Lower leg skin (tissue), 4 donors: Measurements from ENCODE around the gene COLGALT1. TPM values are rescaled to one million over a fixed set of nuclear protein-coding genes. Genes with fewer than 3 reads are reported as not detected.

Experiments used
- DNase-seq, 2 donors: peaks; one replicate each; pipeline ENCODE4 v3.0.0-alpha.2; 2019; ENCODE audit warnings: low spot score in 2 of 2
- H3K4me3 ChIP-seq: fragments of 200-600 bp; sonication (generic); 2 replicates; pipeline ENCODE4 v1.5.1; 2017; ENCODE audit warnings: mild to moderate bottlenecking, low read depth; ENCODE audit not compliant: poor library complexity, severe bottlenecking
- POLR2A ChIP-seq, 2 donors: fragments of 450-650 bp; IDR thresholded peaks; one replicate each; pipeline ENCODE4 v1.6.1; 2016 to 2017; ENCODE audit warnings: antibody characterized with exemption in 2 of 2, mild to moderate bottlenecking in 1 of 2, moderate library complexity in 1 of 2
- WGBS, 2 donors: methylation state at CpG; one replicate each; pipeline ENCODE4 v1.1.5; 2018; 5-methylcytosine and 5-hydroxymethylcytosine counted together
- intact Hi-C: fragments of 100-400 bp; cut with DNase I; formaldehyde crosslinking; loops from one replicate; pipeline ENCODE4 v1.15.0; 2023; ENCODE audit warnings: low total_unique reads
- total RNA-seq, 4 donors: library from RNA; depleted of rRNA; stranded (reverse); fragments of >200 nt; gene quantifications; one replicate each; pipeline ENCODE4 v1.1.0, GENCODE V29; 2016
- TF ChIP-seq, protein P1 (sequence below), 3 donors: fragments of 450-650 bp; IDR thresholded peaks; one replicate each; pipeline ENCODE4 v1.5.1; 2016; ENCODE audit warnings: antibody characterized with exemption in 3 of 3, mild to moderate bottlenecking in 3 of 3, moderate library complexity in 2 of 3

The COLGALT1 gene
- total RNA-seq, 4 donors from 2014 or later = 46.8 to 59.3 (median 53.3) TPM

DNA sequence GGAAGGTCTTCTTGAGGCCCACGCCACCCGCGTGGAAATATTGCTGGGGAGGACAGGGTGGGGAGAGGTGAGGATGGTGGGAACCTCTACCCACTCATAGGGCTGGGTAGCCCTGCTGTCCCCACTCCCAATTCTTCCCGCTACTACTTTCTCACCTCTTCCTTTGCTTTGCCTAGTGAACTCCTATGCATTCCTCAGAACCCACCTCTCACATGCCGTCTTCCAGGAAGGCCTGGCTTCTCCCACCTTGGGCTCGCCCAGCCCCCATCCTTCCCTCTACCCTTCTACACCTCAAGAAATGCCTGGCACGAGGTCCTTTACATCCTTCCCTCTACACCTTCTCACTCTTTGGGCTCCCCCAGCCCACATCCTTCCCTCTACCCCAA is 62.4 kb downstream of the COLGALT1 start:
- TF ChIP-seq, protein P1, sequence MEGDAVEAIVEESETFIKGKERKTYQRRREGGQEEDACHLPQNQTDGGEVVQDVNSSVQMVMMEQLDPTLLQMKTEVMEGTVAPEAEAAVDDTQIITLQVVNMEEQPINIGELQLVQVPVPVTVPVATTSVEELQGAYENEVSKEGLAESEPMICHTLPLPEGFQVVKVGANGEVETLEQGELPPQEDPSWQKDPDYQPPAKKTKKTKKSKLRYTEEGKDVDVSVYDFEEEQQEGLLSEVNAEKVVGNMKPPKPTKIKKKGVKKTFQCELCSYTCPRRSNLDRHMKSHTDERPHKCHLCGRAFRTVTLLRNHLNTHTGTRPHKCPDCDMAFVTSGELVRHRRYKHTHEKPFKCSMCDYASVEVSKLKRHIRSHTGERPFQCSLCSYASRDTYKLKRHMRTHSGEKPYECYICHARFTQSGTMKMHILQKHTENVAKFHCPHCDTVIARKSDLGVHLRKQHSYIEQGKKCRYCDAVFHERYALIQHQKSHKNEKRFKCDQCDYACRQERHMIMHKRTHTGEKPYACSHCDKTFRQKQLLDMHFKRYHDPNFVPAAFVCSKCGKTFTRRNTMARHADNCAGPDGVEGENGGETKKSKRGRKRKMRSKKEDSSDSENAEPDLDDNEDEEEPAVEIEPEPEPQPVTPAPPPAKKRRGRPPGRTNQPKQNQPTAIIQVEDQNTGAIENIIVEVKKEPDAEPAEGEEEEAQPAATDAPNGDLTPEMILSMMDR (IDR thresholded peaks at IDR 0.05) = no peak
- no peak for TF ChIP-seq POLR2A (IDR thresholded peaks at IDR 0.05)
- WGBS, 2 donors = 84 to 87% methylated on average over 7 of the region's 7 CpGs
- no peak for DNase-seq
- intact Hi-C loops = no loop called here
- no peak overlapping the region for H3K4me3 ChIP-seq

DNA sequence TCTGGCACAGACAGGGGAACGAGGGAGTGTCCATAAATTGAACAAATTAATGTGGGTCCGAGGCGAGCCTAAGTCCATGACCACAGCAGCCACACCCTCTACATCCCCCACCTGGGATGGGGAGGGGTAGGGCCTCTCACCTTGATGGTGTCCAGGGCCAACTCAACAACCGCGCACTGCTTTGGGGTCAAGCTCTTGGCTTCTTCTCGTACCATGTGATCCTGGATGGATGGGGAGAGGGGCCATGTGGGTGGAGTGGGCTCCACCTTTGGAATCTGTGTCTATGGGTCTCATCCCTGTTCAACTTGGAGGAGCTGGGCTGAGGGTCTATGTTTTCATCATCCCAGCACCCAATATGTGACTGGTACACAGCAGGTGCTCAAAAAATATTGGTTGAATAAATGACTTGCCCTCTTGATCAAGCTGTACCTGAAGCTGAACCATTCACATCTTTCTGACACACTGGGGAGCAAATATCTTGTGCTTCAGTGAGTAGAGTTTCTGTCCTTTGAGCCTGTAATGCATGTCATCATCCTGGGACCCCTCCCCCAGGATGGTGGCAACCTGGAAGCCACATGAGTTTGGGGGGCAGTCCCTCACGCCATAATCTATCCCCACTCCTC is 62.9 kb downstream of the COLGALT1 start:
- TF ChIP-seq, protein P1 (IDR thresholded peaks at IDR 0.05) = no peak
- no peak for TF ChIP-seq POLR2A (IDR thresholded peaks at IDR 0.05)
- no peak for DNase-seq
- intact Hi-C loops = no loop called here
- H3K4me3 ChIP-seq = no peak overlapping the region
- 83% methylated on average over 7 of the region's 7 CpGs for WGBS, 2 donors

DNA sequence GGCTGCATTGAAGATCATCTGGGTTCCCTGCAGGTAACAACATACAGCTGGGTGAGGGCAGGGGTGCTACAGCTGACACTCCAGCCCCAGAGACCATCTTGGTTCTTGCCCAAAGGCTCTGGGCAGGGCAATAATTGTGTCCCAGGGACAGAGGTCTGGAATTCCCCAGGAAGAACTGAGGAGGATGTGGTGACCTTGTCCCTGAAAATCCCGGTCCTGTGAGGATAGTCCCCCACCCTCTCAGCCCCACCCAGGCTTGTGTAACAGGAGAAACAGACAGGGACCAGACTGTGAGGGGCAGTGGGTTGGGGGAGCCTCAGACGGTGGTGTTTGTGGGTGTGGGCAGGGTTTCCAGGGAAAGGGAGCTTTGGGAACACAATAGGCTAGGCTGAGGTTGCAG is 63.5 kb downstream of the COLGALT1 start:
- intact Hi-C loops = no loop called here
- WGBS, 2 donors = 0 to 6% methylated on average over 2 of the region's 2 CpGs
- no peak for TF ChIP-seq POLR2A (IDR thresholded peaks at IDR 0.05)
- TF ChIP-seq, protein P1 (IDR thresholded peaks at IDR 0.05) = no peak
- no peak for DNase-seq
- no peak overlapping the region for H3K4me3 ChIP-seq

DNA sequence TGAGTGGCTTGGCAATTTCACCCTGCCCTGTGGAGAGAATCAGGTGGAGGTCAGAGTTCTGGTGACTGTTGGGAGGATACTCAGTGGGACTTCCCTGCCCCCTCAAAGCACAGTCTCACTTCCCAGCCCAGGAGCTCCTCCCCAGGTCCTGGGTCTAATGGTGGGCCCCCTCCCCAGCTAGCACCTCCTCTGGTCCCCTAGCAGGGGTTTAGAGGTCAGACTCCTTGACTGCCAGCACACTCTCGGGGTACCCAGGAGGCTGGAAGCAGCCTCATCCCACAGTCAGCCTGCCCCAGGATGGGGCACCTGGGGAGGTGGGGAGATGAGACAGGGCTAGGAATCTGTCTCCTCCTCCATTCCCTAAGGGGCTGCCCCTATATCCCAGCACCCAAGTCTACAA is 65.2 kb downstream of the COLGALT1 start:
- DNase-seq = no peak
- H3K4me3 ChIP-seq = no peak overlapping the region
- WGBS, 2 donors = 100% methylated on average over 1 of the region's 1 CpG
- no peak for TF ChIP-seq POLR2A (IDR thresholded peaks at IDR 0.05)
- TF ChIP-seq, protein P1 (IDR thresholded peaks at IDR 0.05) = no peak
- intact Hi-C loops = no loop called here

DNA sequence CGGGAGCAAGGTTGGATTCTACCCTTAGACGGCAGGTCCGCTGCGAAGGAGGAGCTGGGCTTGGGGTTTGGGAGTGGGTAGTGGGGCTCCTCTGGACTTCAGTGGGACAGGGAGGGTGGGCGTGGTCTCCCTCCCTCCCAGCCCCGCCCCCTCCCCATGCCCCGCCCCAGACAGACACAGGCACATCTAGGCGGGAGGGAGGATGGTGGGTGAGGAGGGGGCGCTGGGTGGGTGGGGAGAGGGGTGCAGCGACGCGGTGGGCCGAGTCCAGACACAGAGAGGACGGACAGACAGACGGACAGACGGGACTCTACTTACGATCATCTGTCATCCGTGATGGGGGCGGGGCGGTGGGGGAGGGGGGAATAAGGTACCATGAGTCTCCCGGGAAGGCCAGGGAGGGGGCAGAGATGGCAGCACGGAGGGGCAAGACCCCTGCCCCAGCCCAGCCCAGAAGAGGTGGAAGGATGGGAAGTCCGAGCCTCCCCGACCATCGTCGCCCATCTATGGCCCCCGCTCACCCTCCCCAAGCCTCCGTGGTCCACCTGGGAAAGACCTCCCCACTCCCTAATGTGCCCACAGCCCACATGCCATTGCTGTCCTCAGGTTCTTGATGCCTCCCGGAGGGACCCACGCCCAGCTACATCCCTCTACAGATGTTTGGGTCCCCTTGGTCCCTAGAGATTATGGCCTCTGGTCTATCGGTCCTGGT is 67.9 kb downstream of the COLGALT1 start:
- intact Hi-C loops = no loop called here
- TF ChIP-seq, protein P1 (IDR thresholded peaks at IDR 0.05) = no peak
- TF ChIP-seq POLR2A (IDR thresholded peaks at IDR 0.05) = no peak
- no peak overlapping the region for H3K4me3 ChIP-seq
- no peak for DNase-seq
- WGBS, 2 donors = 79 to 86% methylated on average over 28 to 31 of the region's 31 CpGs
